Astrocyte (in vitro differentiated cells and primary cell): ENCODE measurements around the gene SYNM.

Experiments
- EZH2 ChIP-seq: IDR thresholded peaks from 2 replicates; pipeline ENCODE4 v1.6.1; 2012; ENCODE audit warnings: mild to moderate bottlenecking, low read length, inconsistent platforms; ENCODE audit not compliant: insufficient read depth
- TF ChIP-seq, protein P1 (sequence below): IDR thresholded peaks from 2 replicates; pipeline ENCODE4 v1.5.1; 2011; ENCODE audit warnings: low read depth, mild to moderate bottlenecking, inconsistent platforms, low read length, moderate library complexity; ENCODE audit not compliant: insufficient read depth

DNA sequence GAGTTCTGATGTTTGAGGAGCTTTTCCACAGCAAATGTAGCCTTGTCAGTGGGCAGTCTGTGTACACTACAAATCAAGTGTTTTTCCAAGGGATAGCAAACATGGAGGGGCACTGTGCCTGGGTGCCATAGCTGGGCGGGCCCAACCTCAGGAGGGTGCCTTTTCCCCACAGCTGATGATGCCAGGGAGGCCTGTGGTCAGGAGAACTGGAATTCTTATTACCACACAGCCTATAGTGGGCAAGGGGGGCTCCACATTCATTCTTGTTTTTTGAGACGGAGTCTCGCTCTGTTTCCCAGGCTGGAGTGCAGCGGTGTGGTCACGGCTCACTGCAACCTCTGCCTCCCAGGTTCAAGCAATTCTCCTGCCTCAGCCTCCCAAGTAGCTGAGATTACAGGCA lies 41.8 kb downstream of the SYNM start:
- TF ChIP-seq, protein P1, sequence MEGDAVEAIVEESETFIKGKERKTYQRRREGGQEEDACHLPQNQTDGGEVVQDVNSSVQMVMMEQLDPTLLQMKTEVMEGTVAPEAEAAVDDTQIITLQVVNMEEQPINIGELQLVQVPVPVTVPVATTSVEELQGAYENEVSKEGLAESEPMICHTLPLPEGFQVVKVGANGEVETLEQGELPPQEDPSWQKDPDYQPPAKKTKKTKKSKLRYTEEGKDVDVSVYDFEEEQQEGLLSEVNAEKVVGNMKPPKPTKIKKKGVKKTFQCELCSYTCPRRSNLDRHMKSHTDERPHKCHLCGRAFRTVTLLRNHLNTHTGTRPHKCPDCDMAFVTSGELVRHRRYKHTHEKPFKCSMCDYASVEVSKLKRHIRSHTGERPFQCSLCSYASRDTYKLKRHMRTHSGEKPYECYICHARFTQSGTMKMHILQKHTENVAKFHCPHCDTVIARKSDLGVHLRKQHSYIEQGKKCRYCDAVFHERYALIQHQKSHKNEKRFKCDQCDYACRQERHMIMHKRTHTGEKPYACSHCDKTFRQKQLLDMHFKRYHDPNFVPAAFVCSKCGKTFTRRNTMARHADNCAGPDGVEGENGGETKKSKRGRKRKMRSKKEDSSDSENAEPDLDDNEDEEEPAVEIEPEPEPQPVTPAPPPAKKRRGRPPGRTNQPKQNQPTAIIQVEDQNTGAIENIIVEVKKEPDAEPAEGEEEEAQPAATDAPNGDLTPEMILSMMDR: no peak
- no peak for TF ChIP-seq EZH2
